AG04450 (cell line): Measurements from ENCODE around the gene DTL. TPM values are rescaled to one million over a fixed set of nuclear protein-coding genes. Genes with fewer than 3 reads are reported as not detected.

Experiments
- CTCF ChIA-PET: fragments of 300-600, 350-600 bp; formaldehyde crosslinking; extraction: SDS; loops from one replicate; lab custom pipeline; 2022; ENCODE audit warnings: antibody characterized with exemption, inconsistent platforms; lab: Charles Lee
- POLR2A ChIA-PET: fragments of 350-600 bp; formaldehyde crosslinking; extraction: SDS; loops from one replicate; lab custom pipeline; 2021; ENCODE audit warnings: antibody characterized with exemption, inconsistent platforms; lab: Yijun Ruan, JAX
- DNase-seq: peaks from one replicate; pipeline ENCODE4 v3.0.0-alpha.2; 2011; ENCODE audit warnings: low read depth, low spot score
- H3K27ac ChIP-seq: one replicate; pipeline ENCODE4 v1.5.1; 2012; ENCODE audit warnings: low read depth, low read length, control low read depth
- H3K27me3 ChIP-seq: one replicate; pipeline ENCODE4 v1.6.0; 2012; ENCODE audit warnings: low read length; ENCODE audit not compliant: control insufficient read depth, insufficient read depth
- H3K4me3 ChIP-seq: 2 replicates; pipeline ENCODE4 v1.5.1; 2011; ENCODE audit warnings: mild to moderate bottlenecking, low read depth, low read length, control low read depth
- H3K9me3 ChIP-seq: 2 replicates; pipeline ENCODE4 v1.5.1; 2012; ENCODE audit warnings: low read length; ENCODE audit not compliant: control insufficient read depth, insufficient read depth
- polyA plus RNA-seq: library from polyadenylated mRNA; depleted of rRNA; stranded (reverse); fragments of >200 nt; gene quantifications from 2 replicates; pipeline ENCODE4 v1.2.3, GENCODE V29; 2011
- TF ChIP-seq, protein P1 (sequence below): IDR thresholded peaks from 2 replicates; pipeline ENCODE4 v1.5.1; 2011; ENCODE audit warnings: low read depth, low read length, control low read depth, inconsistent platforms

The DTL gene
- polyA plus RNA-seq, 1 experiment = 6.0 TPM

DNA sequence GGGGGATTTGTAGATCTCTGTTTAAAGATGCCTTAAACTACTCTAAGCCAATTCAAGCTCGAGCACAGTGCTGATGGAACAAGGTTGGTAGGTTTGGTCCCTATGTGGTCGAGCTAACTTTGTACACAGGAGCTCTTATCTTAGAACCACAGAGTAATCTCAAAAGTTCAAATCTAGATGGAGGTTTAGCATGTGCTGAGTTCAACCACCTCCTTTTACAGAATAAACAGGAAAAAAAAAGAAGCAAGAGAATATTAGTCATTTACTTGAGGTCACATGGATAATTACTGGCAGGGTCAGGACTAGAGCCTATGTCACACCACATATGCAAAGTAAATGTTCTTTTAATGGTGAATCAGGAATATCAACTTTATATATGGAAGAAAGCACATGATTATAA, 86.2 kb downstream of the DTL start:
- Histone ChIP-seq H3K4me3 (no peak overlapping the region), H3K9me3 (no peaks in the 10 kb centered on the region), H3K27ac (no peak overlapping the region), H3K27me3 (no peaks in the 10 kb centered on the region)
- TF ChIP-seq, protein P1, sequence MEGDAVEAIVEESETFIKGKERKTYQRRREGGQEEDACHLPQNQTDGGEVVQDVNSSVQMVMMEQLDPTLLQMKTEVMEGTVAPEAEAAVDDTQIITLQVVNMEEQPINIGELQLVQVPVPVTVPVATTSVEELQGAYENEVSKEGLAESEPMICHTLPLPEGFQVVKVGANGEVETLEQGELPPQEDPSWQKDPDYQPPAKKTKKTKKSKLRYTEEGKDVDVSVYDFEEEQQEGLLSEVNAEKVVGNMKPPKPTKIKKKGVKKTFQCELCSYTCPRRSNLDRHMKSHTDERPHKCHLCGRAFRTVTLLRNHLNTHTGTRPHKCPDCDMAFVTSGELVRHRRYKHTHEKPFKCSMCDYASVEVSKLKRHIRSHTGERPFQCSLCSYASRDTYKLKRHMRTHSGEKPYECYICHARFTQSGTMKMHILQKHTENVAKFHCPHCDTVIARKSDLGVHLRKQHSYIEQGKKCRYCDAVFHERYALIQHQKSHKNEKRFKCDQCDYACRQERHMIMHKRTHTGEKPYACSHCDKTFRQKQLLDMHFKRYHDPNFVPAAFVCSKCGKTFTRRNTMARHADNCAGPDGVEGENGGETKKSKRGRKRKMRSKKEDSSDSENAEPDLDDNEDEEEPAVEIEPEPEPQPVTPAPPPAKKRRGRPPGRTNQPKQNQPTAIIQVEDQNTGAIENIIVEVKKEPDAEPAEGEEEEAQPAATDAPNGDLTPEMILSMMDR = no peak
- ChIA-PET CTCF (no interaction called here), POLR2A (interaction anchor here (0.6 kb wide), 1 partner anchor 126 kb away, joined by 3 read pairs; no protein-coding TSS in a partner anchor)
- DNase-seq = no peak

DNA sequence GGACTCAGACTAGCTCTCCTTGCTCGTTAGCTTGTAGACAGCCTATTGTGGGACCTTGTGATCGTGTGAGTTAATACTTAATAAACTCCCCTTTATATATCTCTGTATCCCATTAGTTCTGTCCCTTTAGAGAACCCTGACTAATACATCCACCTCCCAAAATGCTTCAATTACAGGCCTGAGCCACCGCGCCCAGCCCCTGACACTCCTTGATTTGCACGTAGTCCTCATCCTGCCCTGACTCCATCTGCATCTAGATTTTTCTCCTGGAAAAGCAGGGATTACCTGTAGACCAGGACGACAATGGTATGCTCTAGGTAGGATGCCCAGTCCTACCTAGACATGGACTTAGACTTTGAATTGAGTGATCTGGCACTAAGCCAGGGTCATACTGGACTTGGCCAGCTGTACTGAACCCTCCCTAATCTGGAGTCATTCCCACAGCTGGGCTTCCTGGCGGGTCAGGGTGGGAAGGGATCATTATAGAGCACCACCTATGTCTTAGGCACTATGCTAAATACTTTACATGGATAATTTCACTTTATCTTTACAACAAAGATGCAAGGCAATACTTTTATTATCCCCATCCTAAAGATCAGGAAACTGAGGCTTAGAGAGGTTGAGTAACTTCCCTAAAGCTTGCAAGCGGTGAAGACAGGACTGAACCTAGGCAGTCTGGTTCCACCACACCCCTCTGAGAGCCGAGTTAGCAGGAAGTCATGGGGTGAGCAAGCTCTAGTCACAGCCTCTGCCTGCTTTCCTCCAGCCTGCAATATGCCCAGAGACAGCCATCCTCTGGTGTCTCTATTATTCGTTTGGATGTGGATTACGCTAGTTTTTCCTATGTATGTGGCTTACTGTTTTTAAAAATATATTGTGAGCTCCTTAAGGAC, 89.4 kb downstream of the DTL start:
- Histone ChIP-seq H3K27me3 (no peaks in the 10 kb centered on the region), H3K4me3 (no peak overlapping the region), H3K27ac (no peak overlapping the region), H3K9me3 (no peaks in the 10 kb centered on the region)
- DNase-seq = no peak
- ChIA-PET CTCF (no interaction called here), POLR2A (interaction anchor here (0.6 kb wide), 1 partner anchor 88 kb away, joined by 6 read pairs; no protein-coding TSS in a partner anchor)
- TF ChIP-seq, protein P1 = no peak

DNA sequence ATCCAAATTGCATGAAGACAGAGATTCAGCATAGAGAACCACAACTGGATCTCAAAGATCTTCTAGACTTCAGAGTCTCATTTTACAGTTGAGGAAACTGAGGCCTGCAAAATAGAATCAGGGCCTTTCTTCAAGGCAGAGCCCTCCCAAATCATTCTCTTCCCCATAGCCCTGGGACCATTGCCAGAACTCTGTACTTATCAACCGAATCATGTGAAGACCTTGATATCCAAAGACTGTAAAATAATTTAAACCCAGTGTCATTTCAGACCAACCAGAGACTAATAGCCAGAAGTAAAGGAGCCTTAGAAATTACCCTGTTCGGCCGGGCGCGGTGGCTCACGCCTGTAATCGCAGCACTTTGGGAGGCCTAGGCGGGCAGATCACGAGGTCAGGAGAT, 90.1 kb downstream of the DTL start:
- ChIA-PET CTCF (no interaction called here), POLR2A (interaction anchor here (0.6 kb wide), 1 partner anchor 87 kb away, joined by 6 read pairs; no protein-coding TSS in a partner anchor)
- Histone ChIP-seq H3K27ac (no peak overlapping the region), H3K9me3 (no peaks in the 10 kb centered on the region), H3K27me3 (no peaks in the 10 kb centered on the region), H3K4me3 (no peak overlapping the region)
- TF ChIP-seq, protein P1 = no peak
- DNase-seq = no peak

GRCh38 chr1:212127221-212127620, 91.7 kb downstream of the DTL start:
- Histone ChIP-seq H3K4me3 (no peak overlapping the region), H3K27me3 (no peaks in the 10 kb centered on the region), H3K27ac (no peak overlapping the region), H3K9me3 (no peaks in the 10 kb centered on the region)
- DNase-seq = no peak
- TF ChIP-seq, protein P1 = no peak
- ChIA-PET POLR2A (no interaction called here), CTCF (interaction anchor here (1.1 kb wide), 1 partner anchor 57 kb away, joined by 5 read pairs; no protein-coding TSS in a partner anchor)

- TF ChIP-seq, protein P1 = no peak
- ChIA-PET CTCF (no interaction called here), POLR2A (no interaction called here)
- no peaks in the 10 kb centered on the region for H3K9me3 ChIP-seq
- no peak overlapping the region for H3K27ac ChIP-seq
- H3K27me3 ChIP-seq = no peaks in the 10 kb centered on the region
- no peak for DNase-seq
- H3K4me3 ChIP-seq = no peak overlapping the region
Measured at GRCh38 chr1:212129781-212130180, 94.2 kb downstream of the DTL start.
